ENCODE results near the gene KCNH4. TPM values are rescaled to one million over a fixed set of nuclear protein-coding genes. Genes with fewer than 3 reads are reported as not detected.

Gene KCNH4
- total RNA-seq, 2 donors from 2014 or later = 0.51 TPM; not detected in 1

GRCh38 chr17:42185621-42185930 is 4.6 kb upstream of the KCNH4 start:
- Histone ChIP-seq H3K4me3 (no peak overlapping the region), H3K4me1 (replicated peaks) (peaks cover 4% of the 10 kb centered on the region), H3K9me3 (no peaks in the 10 kb centered on the region), H3K27ac (no peak overlapping the region), H3K36me3 (no peaks in the 10 kb centered on the region), H3K27me3 (replicated peaks; ENCODE audit: insufficient read depth) (peaks cover 3% of the 10 kb centered on the region)
- TF ChIP-seq POLR2A (IDR thresholded peaks at IDR 0.05) = no peak
- TF ChIP-seq POLR2AphosphoS5 (IDR thresholded peaks at IDR 0.05) = no peak
- no peak for TF ChIP-seq CTCF (IDR thresholded peaks at IDR 0.05)
- 61% methylated on average over 7 of the region's 7 CpGs for WGBS
- intact Hi-C loops (cut with DNase I) = no loop called here
- DNase-seq (ENCODE audit: low spot score) = no peak

- Histone ChIP-seq H3K27ac (no peak within 1 kb of the TSS), H3K4me3 (peak within 1 kb of the TSS; percentile 29 to 37), H3K36me3 (no peaks in the 10 kb centered on the region), H3K9me3 (no peaks in the 10 kb centered on the region), H3K27me3 (replicated peaks; ENCODE audit: insufficient read depth) (peaks cover 4% of the 10 kb centered on the region), H3K4me1 (replicated peaks) (peaks cover 4% of the 10 kb centered on the region)
- no peak for TF ChIP-seq CTCF (IDR thresholded peaks at IDR 0.05)
- no peak for TF ChIP-seq POLR2AphosphoS5 (IDR thresholded peaks at IDR 0.05)
- TF ChIP-seq POLR2A (IDR thresholded peaks at IDR 0.05) = no peak
- 73% methylated on average over 11 of the region's 11 CpGs for WGBS
- no peak for DNase-seq (ENCODE audit: low spot score)
- intact Hi-C loops (cut with DNase I) = no loop called here
These were observed 4.0 kb upstream of the KCNH4 start, which contains the start of gene HCRT for GRCh38 chr17:42184713-42185620. HCRT (minus strand) TSS chr17:42185452; CDS start chr17:42185365, 87 bp downstream.

- no peaks in the 10 kb centered on the region for H3K9me3 ChIP-seq
These were observed 3.1 kb upstream of the KCNH4 start for GRCh38 chr17:42183741-42184711.

More at GRCh38 chr17:42183741-42184711, 3.1 kb upstream of the KCNH4 start:
- peak; percentile 24 for DNase-seq (ENCODE audit: low spot score)
- H3K4me1 ChIP-seq (replicated peaks) = peaks cover 4% of the 10 kb centered on the region
- intact Hi-C loops (cut with DNase I) = no loop called here
- no peaks in the 10 kb centered on the region for H3K36me3 ChIP-seq
- TF ChIP-seq CTCF (IDR thresholded peaks at IDR 0.05) (peak; percentile 54 to 87 (median 78)), POLR2AphosphoS5 (IDR thresholded peaks at IDR 0.05) (no peak)
- peaks cover 4% of the 10 kb centered on the region for H3K27me3 ChIP-seq (replicated peaks; ENCODE audit: insufficient read depth)
- peak overlapping the region in 1 of 2 donors; percentile 26 for H3K27ac ChIP-seq
- peak overlapping the region; percentile 29 to 37 for H3K4me3 ChIP-seq
- 6% methylated on average over 60 of the region's 83 CpGs for WGBS
